Ovary (tissue), 9 donors: ENCODE results near the gene TCP11. TPM values are rescaled to one million over a fixed set of nuclear protein-coding genes. Genes with fewer than 3 reads are reported as not detected.

Experiments
- DNase-seq, 5 donors: peaks; one replicate each; pipeline ENCODE4 v3.0.0-alpha.2; 2019 to 2020
- H3K27ac ChIP-seq, 2 donors: fragments of 200-600 bp; one replicate each; pipeline versions ENCODE4 v1.5.1 to v1.8.0; 2019 to 2022
- H3K27me3 ChIP-seq: fragments of 200-600 bp; one replicate; pipeline ENCODE4 v1.8.0; 2022
- H3K36me3 ChIP-seq: fragments of 200-600 bp; sonication (generic); one replicate; pipeline ENCODE4 v1.5.1; 2019
- H3K4me1 ChIP-seq: one replicate; pipeline ENCODE4 v1.8.1; 2013; ENCODE audit warnings: mild to moderate bottlenecking, moderate library complexity; ENCODE audit not compliant: insufficient read depth
- H3K4me3 ChIP-seq: fragments of 200-600 bp; sonication (generic); one replicate; pipeline ENCODE4 v1.5.1; 2017
- H3K9me3 ChIP-seq, 2 donors: fragments of 200-600 bp in 1 of 2; sonication (generic) in 1 of 2; one replicate each; pipeline versions ENCODE4 v1.5.1 to v1.8.1; 2013 to 2019; ENCODE audit warnings: mild to moderate bottlenecking in 1 of 2, moderate library complexity in 1 of 2
- CTCF ChIP-seq, 3 donors: fragments of 450-650 bp in 2 of 3; fragments of 200-600 bp in 1 of 3; IDR thresholded peaks; one replicate each; pipeline versions ENCODE4 v1.5.1 to v1.8.0; 2016 to 2022; ENCODE audit warnings: antibody characterized with exemption in 3 of 3, mild to moderate bottlenecking in 1 of 3
- EP300 ChIP-seq: sonication (generic); formaldehyde crosslinking; IDR thresholded peaks from one replicate; pipeline ENCODE4 v1.6.1; 2017; ENCODE audit warnings: antibody characterized with exemption
- POLR2A ChIP-seq: fragments of 450-650 bp; IDR thresholded peaks from one replicate; pipeline ENCODE4 v1.6.1; 2017; ENCODE audit warnings: antibody characterized with exemption, mild to moderate bottlenecking, moderate library complexity
- WGBS, 3 donors: extraction: QIAGEN DNeasy Blood & Tissue Kit in 1 of 3; methylation state at CpG; one replicate each; pipeline versions ENCODE4 v1.1.5 to v1.1.7; 2013 to 2017; 5-methylcytosine and 5-hydroxymethylcytosine counted together
- intact Hi-C, 4 donors: fragments of 100-400 bp; cut with DNase I; formaldehyde crosslinking; loops; one replicate each; pipeline versions ENCODE4 v1.11.0 to v1.15.1; 2022 to 2023
- polyA plus RNA-seq, 2 donors: library from polyadenylated mRNA; stranded (reverse); fragments of 200-250 nt in 1 of 2; fragments of 350-450 nt in 1 of 2; fragmentation: Illumina TruSeq in 1 of 2; extraction: RNeasy Lipid Tissue Mini Kit (QIAGEN cat#74804) in 1 of 2; gene quantifications; one replicate each; pipeline ENCODE4 v1.2.3, GENCODE V29; 2013 to 2014
- total RNA-seq, 7 donors: library from RNA; depleted of rRNA in 2 of 7; stranded (reverse); fragments of >200 nt in 2 of 7; fragmentation: NEBNext Ultra II Directional in 3 of 7; extraction: Animal tissue kit (Norgen Biotek cat#: 25700) in 3 of 7; gene quantifications; one replicate each; pipeline versions ENCODE4 v1.1.0 to v1.2.4, GENCODE V29; 2016 to 2023
- donor health status: DM: no; HTN: no; CAD: no; lungs with moderate emphysema.
- donor health status: DM: no; HTN: no; CAD: no.
- donor health status: Bipolar disorder and iron deficiency.
- donor health status: DM: yes; HTN: yes; CAD: no.
- donor health status: DM: no; HTN: no; CAD: no.
- donor health status: DM: yes; HTN: yes; CAD: no.

The TCP11 gene
- total and polyA plus RNA-seq, 9 donors = 0.18 to 0.61 (median 0.48) TPM; not detected in 1

GRCh38 chr6:35170166-35170565 is 29.0 kb upstream of the TCP11 start:
- Histone ChIP-seq H3K4me3 (no peak overlapping the region), H3K9me3 (no peaks in the 10 kb centered on the region), H3K27ac (no peak overlapping the region), H3K36me3 (no peaks in the 10 kb centered on the region), H3K4me1 (no peaks in the 10 kb centered on the region), H3K27me3 (no peaks in the 10 kb centered on the region)
- TF ChIP-seq POLR2A (no peak), CTCF (IDR thresholded peaks at IDR 0.05) (no peak), EP300 (no peak)
- intact Hi-C loops = no loop called here
- WGBS, 3 donors = 68 to 73% (median 73%) methylated on average over 1 of the region's 1 CpG
- DNase-seq = no peak

GRCh38 chr6:35168461-35168861 is 27.3 kb upstream of the TCP11 start:
- intact Hi-C loops = no loop called here
- Histone ChIP-seq H3K36me3 (no peaks in the 10 kb centered on the region), H3K4me3 (no peak overlapping the region), H3K4me1 (no peaks in the 10 kb centered on the region), H3K27me3 (no peaks in the 10 kb centered on the region), H3K9me3 (no peaks in the 10 kb centered on the region), H3K27ac (no peak overlapping the region)
- no peak for DNase-seq
- 40 to 67% (median 44%) methylated on average over 7 of the region's 7 CpGs for WGBS, 3 donors
- TF ChIP-seq EP300 (no peak), POLR2A (no peak), CTCF (IDR thresholded peaks at IDR 0.05) (no peak)

- H3K27me3 ChIP-seq = no peaks in the 10 kb centered on the region
- H3K4me1 ChIP-seq = no peaks in the 10 kb centered on the region
- intact Hi-C loops = no loop called here
- H3K27ac ChIP-seq = no peak overlapping the region
- H3K4me3 ChIP-seq = no peak overlapping the region
- H3K9me3 ChIP-seq = no peaks in the 10 kb centered on the region
- TF ChIP-seq EP300 (no peak), POLR2A (no peak), CTCF (IDR thresholded peaks at IDR 0.05) (no peak)
- H3K36me3 ChIP-seq = no peaks in the 10 kb centered on the region
- no peak for DNase-seq
Observed at GRCh38 chr6:35167505-35167904, 26.4 kb upstream of the TCP11 start.

- Histone ChIP-seq H3K36me3 (no peaks in the 10 kb centered on the region), H3K4me3 (no peak overlapping the region), H3K27ac (no peak overlapping the region), H3K27me3 (no peaks in the 10 kb centered on the region), H3K4me1 (no peaks in the 10 kb centered on the region), H3K9me3 (no peaks in the 10 kb centered on the region)
- 81 to 87% (median 84%) methylated on average over 5 of the region's 5 CpGs for WGBS, 3 donors
- no peak for DNase-seq
- intact Hi-C loops = no loop called here
- TF ChIP-seq POLR2A (no peak), EP300 (no peak), CTCF (IDR thresholded peaks at IDR 0.05) (no peak)
Observed at GRCh38 chr6:35166520-35166919, 25.4 kb upstream of the TCP11 start.

GRCh38 chr6:35166116-35166515 is 25.0 kb upstream of the TCP11 start:
- H3K27ac ChIP-seq = no peak overlapping the region
- no peak for TF ChIP-seq POLR2A
- TF ChIP-seq EP300 = no peak
- TF ChIP-seq CTCF (IDR thresholded peaks at IDR 0.05) = no peak

More at GRCh38 chr6:35166116-35166515, 25.0 kb upstream of the TCP11 start:
- Histone ChIP-seq H3K4me3 (no peak overlapping the region), H3K9me3 (no peaks in the 10 kb centered on the region), H3K27me3 (no peaks in the 10 kb centered on the region), H3K36me3 (no peaks in the 10 kb centered on the region), H3K4me1 (no peaks in the 10 kb centered on the region)
- intact Hi-C loops = no loop called here
- no peak for DNase-seq
- 88 to 93% (median 93%) methylated on average over 2 of the region's 2 CpGs for WGBS, 3 donors
